ENCODE data around the gene CTPS1.

Gene CTPS1

GRCh38 chr1:41025979-41026819 lies 46.7 kb downstream of the CTPS1 start:
- DNase-seq: no peak

DNA sequence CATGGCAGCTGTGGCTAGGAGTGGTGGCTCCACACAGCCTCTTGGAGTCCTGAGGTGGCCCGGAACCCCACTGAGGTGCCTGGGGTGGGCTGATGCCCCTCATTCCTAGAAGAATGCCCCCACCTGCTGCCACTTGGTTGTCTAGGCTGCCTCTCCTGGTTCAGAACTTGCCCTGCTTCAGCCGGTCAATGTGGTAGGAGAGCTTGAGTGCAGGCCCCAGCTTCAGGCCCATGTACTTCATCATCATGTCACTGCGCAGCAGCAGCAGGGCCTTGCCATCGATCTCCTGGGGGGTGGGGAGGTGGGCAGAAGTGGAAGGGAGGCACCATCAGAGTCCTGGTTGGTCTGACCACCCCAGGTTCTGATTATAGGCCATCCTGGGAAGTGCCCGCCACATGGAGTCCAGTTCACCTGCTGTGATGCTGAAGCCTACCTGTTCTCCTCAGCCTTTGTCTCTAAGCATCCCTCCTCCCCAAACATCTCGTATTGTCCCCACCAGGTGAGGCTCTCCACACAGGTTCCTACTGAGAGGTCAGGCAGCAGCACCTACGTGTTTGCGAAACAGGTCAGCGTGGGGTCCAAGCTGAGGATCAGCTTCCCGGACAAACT lies 48.6 kb downstream of the CTPS1 start:
- no peak for DNase-seq

- DNase-seq: no peak
Measured at GRCh38 chr1:41030872-41031616, 51.5 kb downstream of the CTPS1 start.

- DNase-seq: no peak
Measured at GRCh38 chr1:41032147-41032546, 52.7 kb downstream of the CTPS1 start.

GRCh38 chr1:41033272-41033671 lies 53.8 kb downstream of the CTPS1 start:
- no peak for DNase-seq

GRCh38 chr1:41037116-41037903 lies 57.8 kb downstream of the CTPS1 start:
- no peak for DNase-seq

GRCh38 chr1:41038110-41038509 lies 58.6 kb downstream of the CTPS1 start:
- no peak for DNase-seq

DNA sequence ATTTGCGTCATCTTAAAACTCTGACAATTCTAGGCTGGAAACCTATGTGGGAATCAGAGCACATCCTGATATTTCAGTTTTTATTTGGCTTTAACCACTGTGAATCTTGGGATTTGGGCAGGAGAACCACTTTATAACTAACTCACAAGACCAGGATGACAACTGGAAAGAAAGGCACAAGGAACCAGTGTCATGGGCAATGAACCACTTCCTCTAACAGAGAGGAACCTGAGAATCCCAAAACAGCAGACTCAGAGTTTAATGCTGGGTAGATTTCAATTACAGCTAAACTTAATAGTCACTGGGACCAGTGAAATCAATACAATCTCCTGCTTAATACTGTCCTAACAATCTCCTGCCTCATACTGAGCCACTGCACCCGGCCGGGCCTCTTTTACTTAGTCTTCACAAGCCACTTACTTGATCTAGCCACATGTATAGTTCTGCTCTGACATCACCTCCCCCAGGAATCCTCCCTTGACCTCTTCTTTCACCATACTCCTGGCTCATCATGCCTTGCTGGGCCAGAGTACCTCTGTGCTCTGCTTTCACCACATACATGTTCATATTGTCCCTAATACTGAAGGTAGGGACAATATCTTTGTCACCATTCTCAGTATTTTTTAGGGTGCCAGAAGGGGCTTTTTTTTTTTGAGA lies 62.2 kb downstream of the CTPS1 start:
- DNase-seq: no peak

- DNase-seq: no peak
Measured at GRCh38 chr1:41044187-41044586, 64.7 kb downstream of the CTPS1 start.

- DNase-seq: no peak
Measured at GRCh38 chr1:41045740-41046139, 66.2 kb downstream of the CTPS1 start.

- DNase-seq: no peak
Measured at GRCh38 chr1:41046347-41046775, 66.9 kb downstream of the CTPS1 start.

GRCh38 chr1:41048540-41048939 lies 69.0 kb downstream of the CTPS1 start:
- no peak for DNase-seq

DNA sequence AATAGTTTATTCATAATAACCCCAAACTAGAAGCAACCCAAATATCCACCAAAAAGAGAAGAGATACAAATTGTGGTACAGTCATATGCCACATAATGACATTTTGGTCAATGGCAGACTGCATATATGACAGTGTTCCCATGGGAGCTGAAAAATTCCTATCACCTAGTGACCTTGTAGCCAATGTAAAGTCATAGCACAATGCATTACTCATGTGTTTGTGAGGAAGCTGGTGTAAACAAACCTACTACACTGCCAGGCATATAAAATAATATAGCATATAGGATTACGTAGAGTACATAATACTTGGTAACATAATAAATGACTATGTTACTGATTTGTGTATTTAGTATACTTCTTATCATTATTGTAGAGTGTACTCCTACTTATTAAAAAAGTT lies 71.5 kb downstream of the CTPS1 start:
- no peak for DNase-seq

DNA sequence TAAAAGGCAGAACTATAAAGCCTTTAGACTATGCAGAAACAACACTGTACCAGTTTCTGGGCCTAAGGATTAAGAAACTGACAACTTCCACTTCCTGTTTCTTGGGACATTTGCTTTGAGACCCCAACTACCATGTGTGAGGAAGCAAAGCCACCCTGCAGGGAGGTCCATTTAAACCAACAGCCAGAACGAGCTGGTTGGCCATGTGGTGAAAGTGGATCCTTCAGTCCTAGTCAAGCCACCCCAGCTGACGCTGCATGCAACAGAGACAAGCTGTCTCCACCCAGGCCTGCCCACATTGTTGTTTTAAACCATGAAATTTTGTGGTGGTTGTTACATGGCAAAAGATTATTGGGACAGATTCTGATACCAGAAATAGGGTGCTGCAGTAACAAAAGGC lies 73.8 kb downstream of the CTPS1 start:
- no peak for DNase-seq

DNA sequence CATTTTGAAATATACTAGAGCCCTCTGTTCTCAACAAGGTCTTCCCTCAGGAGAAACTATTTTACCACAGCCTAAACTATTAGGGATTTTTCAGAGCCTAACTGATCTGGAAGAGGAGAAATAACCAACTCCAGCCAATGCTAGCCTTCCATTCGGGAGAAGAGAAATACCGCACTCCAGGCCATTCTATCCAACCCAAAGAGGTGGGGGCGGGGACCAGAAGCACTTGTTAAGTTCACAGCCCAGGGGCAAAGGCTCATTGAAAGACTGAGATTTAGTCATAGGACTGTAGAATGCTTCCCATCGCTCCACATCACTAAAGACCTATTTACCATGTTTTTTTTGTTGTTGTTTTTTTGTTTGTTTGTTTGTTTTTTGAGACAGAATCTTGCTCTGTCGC lies 77.4 kb downstream of the CTPS1 start:
- DNase-seq: no peak

Measured in NCI-H2107 (cell line).